ENCODE measurements around the gene MAPRE2.
"Not testable (repeated sequence)": the region's sequence is repeated elsewhere in the genome, so short reads cannot be mapped to it uniquely, and the experiment has no call there.

Gene MAPRE2

DNA sequence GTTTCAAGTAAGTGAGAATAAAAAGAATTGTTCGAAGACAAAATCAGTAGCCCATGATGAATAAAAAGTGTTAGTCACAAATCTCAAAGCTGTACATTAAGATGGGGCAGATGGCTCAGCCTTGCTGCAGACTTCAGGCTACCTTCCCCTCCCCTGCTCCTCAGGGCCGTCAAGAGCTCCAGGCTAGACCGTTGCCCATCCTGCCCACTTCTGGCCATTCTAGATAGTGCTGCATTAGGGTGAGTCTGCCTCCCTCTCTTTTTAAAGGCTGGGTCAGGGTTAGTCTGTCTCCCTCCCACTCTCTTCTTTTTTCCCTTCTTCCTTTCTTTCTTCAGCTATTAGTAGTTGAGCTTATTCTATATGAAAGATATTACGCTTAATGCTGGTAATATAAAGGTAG lies 86.0 kb downstream of the MAPRE2 start:
- peak; percentile 29 for DNase-seq

- no peak for DNase-seq
Observed at GRCh38 chr18:35128675-35129074, 87.5 kb downstream of the MAPRE2 start.

DNA sequence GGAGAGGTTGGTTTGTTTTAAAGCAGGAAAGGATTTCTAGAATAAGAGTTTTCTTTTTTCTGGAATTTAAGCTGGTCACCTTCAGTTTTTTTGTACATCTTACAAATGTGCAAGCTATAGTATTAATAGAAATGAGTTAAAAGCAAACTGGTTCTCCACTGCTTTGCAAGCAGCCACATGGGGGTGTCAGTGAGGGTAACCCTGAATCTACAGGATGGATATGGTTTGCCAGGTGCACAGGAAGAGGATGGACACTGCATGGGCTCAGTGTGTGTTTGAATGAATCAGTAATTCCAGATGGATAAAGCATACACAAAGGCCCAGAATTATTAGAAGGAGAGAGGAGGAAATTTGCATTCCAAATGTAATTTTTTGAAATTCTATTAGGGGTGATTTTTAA lies 89.0 kb downstream of the MAPRE2 start:
- DNase-seq = no peak

DNA sequence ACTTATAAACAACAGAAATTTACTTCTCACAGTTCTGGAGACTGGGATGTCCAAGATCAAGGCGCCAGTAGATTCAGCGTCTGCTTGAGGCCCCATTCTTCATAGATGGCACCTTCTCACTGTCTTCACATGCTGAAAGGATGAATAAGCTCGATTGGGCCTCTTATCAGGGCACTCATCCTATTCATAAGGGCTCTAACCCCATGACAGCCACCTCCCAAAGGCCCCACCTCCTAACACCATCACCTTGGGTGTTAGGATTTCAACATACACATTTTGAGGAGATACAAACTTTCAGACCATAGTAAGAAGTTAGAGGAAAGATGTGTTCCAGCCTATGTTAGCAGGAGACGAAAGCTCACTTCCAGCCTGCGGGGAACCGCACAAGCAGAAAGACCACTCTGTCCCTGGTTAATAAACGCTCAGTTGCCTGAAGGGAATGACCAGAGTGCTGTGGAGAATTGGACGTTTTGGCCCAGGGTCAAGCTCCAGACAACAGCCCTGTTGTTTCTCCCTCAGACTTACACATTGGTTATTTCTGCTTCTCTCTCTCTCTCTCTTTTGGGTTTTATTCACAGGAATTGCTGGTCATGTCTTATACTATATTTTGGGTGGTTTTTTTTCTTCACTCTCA lies 90.3 kb downstream of the MAPRE2 start:
- no peak for DNase-seq

- no peak for DNase-seq
Observed at GRCh38 chr18:35132021-35132902, 91.0 kb downstream of the MAPRE2 start.

GRCh38 chr18:35134190-35134730 lies 93.0 kb downstream of the MAPRE2 start:
- no peak for DNase-seq

- no peak for DNase-seq
Observed at GRCh38 chr18:35134791-35135531, 93.7 kb downstream of the MAPRE2 start.

DNA sequence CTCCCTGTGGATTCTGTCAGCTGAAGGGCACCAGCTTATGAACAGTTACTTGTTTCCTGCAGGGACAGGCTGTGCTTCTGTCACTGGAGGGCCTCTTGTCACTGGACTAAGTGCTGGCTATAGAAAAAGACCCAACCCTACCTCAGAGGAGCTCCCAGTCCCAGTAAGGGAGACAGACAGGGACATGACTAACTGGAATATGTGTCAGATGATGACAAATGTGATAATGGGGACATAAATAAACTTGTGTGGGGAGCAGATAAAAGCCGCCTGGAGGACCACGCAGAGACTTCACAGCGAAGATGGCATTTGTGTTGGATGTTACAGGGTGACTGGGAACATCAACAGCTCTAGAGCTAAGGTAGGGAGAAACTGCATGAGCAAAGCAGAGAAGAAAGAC lies 95.0 kb downstream of the MAPRE2 start:
- DNase-seq = no peak

DNA sequence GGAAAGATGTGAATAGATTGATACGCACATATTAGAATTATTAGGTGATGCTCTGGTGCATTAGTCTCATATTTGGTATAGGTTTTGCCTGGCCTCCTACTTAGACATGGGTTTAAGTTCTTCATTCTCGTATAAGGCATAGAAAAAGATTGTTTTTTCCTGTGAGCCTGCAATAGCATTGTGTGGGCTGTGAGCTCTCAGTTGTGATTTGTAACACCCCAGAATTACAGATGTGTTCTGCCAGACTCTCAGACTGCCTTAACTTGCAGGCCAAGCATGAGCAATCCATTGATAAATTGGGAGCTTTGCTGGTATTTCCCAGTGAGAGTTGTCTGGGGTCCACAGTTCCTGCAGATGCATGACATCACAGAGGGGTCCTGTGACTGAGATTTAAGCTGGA lies 95.7 kb downstream of the MAPRE2 start:
- DNase-seq = no peak

GRCh38 chr18:35137632-35138031 lies 96.4 kb downstream of the MAPRE2 start:
- no peak for DNase-seq

- no peak for DNase-seq
Observed at GRCh38 chr18:35138773-35139172, 97.6 kb downstream of the MAPRE2 start.

DNA sequence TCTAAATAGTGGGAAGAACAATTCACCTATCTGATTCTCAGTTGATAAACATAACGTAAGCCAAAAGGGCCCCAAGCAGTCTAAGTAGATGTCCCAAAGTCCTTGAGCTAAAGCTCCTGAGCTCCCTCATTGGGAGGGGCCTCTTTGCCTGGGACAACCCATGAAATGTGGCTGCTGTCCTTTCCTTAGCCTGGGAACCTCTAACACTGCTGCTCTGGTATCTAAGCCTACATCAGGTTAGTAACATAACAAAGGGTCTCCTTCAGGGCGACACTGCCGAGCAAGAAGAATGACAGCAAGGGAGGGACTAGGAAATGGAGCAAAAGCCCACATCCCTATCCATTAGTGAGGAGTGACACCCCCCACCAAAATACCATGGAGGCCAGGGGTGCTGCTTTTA lies 98.3 kb downstream of the MAPRE2 start:
- DNase-seq = no peak

GRCh38 chr18:35141077-35141476 lies 99.9 kb downstream of the MAPRE2 start:
- no peak for DNase-seq

DNA sequence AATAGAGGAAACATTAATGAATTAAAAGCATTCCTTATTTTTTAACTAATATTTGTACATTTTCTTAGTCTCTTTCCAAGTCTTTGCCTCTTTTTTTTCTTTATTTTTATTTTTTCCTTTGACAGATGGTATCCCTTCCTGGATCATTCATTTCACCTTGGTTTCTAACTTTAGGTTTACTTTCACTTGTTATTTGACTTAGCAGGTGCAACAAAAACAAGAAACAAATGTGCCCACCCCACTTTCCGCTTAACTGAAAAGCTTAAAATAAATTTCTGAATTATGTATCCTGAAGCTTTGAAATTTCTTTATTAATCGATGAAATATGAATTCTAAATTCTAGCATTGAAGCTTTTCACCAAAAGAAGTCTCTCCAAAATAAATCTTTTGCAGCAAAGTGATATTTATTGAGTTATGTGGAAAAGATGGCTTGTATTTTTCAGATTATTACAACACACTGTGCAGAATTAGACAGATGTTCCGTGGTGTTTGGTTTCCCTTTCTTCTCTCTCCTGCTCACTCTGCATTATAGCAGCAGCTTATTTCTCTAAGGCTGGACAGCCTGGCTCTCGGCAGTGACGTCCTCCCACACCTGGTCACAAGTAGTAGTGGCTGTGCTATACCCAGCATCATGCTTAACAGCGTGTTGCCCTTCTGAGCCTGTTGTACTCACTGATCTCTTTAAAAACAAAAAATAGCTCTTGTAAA lies 100.5 kb downstream of the MAPRE2 start:
- DNase-seq = peak; percentile 37

DNA sequence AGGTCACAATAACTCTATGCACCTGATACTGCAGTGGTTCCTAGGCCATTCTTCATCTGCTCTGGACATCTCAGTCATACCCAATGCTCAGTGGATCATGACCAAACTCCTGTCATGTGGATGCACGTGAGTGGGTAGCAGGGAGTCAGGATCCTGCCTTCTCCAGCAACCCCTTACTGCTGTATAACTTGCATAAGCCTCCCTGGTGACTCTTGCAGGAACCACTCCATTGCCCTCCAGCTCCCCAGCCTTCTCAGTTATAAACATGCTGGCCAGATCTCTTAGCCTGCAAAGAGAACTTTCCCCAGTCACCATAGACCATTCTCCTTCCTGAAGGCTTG lies 101.0 kb downstream of the MAPRE2 start:
- peak; percentile 32 for DNase-seq

- DNase-seq = peak; percentile 93
Observed at GRCh38 chr18:35143622-35144596, 102.7 kb downstream of the MAPRE2 start.

DNA sequence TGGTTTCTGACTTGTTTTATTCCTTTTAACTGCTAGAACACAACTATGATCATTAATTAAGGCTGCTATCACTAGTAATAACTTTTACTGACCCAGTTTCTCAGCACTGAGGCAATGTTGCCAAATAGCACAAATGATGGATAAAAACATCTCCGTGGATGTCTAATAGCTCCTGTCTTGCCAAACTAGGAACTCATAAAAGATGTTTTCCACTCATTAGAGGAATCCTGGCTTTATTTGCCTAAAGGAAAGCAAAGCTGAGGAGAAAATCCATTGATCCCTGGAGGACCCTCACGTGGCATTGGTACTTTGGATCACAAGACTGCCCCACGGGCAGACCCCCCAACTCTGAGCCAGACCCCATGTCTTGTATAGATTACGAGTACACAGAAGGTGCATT lies 103.5 kb downstream of the MAPRE2 start:
- DNase-seq = no peak

DNA sequence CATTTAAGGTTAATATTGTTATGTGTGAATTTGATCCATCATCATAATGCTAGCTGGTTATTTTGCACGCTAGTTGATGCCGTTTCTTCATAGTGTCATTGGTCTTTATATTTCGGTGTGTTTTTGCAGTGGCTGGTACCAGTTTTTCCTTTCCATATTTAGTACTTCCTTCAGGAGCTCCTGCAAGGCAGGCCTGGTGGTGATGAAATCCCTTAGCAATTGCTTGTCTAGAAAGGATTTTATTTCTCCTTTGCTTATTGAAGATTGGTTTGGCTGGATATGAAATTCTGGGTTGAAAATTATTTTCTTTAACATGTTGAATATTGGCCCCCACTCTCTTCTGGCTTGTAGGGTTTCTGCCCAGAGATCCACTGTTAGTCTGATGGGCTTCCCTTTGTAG lies 109.0 kb downstream of the MAPRE2 start:
- not testable (repeated sequence) for DNase-seq

- no peak for DNase-seq
Observed at GRCh38 chr18:35153609-35154272, 112.5 kb downstream of the MAPRE2 start.

DNA sequence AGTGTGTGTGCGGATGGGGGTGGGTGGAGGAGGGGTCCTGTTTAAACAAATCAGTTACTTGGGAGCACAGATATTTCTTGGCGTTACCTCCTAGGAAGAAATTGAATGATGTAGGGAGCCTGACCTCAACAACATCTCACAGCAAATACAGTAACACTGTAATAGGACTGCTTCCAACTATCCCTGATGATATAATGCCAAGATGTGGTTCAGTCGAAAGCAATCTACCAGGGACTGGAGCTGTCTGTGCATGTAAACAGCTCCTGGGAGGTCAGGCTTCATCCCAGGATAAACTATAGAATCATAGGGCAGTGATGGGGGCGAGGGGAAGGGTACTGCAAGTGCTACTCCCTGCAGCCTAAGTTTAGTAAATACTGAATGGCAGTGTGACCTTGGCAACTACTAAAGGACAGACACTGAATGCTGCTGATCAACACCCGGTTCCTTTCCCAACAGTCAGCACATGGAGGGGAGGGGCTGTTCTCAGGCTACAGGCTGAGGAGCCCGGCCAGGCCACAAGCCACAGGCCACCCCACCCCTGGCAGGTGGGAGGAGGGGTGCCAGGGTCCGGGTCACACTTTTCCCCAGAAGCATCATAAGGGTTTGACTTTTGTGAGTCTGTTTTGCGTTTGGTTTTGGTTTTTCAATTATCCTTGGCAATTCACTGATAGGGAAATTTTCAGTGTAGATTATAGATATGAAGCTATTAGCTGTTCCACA lies 114.3 kb downstream of the MAPRE2 start:
- DNase-seq = no peak

Data from DMS53 (cell line).